H1 (cell line): ENCODE results near the gene FABP7. TPM values are rescaled to one million over a fixed set of nuclear protein-coding genes. Genes with fewer than 3 reads are reported as not detected.
A peak's percentile ranks its signal among the peaks of the same experiment; 100 is the strongest.

Experiments
- CTCF ChIA-PET: fragments of 300-600 bp; sonication (Branson Sonifier 250); formaldehyde crosslinking; loops from one replicate; lab custom pipeline; 2021; ENCODE audit not compliant: partially characterized antibody; lab: Charles Lee
- POLR2A ChIA-PET: fragments of 300-600 bp; sonication (Branson Sonifier 250); formaldehyde crosslinking; loops from one replicate; lab custom pipeline; 2021; ENCODE audit warnings: inconsistent platforms; ENCODE audit not compliant: partially characterized antibody; lab: Charles Lee
- DNase-seq, 2 experiments: peaks; one replicate each; pipeline versions ENCODE4 v3.0.0 to v3.0.0-alpha.2; 2010 to 2022; ENCODE audit warnings: low spot score in 2 of 2, low read depth in 1 of 2, mixed read lengths in 1 of 2
- FAIRE-seq: peaks from 2 replicates; lab custom pipeline; 2011; peaks lifted over from hg19 to GRCh38; lab: Jason Lieb, UNC
- H2AFZ ChIP-seq: 2 replicates; pipeline ENCODE4 v1.8.1; 2012; ENCODE audit warnings: low read length, inconsistent platforms
- H2AK5ac ChIP-seq: 2 replicates; pipeline ENCODE4 v1.6.1; 2013; ENCODE audit warnings: low read depth, low read length
- H2BK120ac ChIP-seq: replicated peaks from 2 replicates; pipeline ENCODE3; 2013; ENCODE audit warnings: low read depth, low read length, inconsistent platforms
- H2BK12ac ChIP-seq: 2 replicates; pipeline ENCODE4 v1.6.1; 2013; ENCODE audit warnings: low read depth, low read length
- H2BK15ac ChIP-seq: 2 replicates; pipeline ENCODE4 v1.6.1; 2013; ENCODE audit warnings: low read length
- H2BK20ac ChIP-seq: 2 replicates; pipeline ENCODE4 v1.6.1; 2013; ENCODE audit warnings: low read length
- H2BK5ac ChIP-seq: 2 replicates; pipeline ENCODE4 v1.6.1; 2013; ENCODE audit warnings: low read depth, low read length
- H3K14ac ChIP-seq: 2 replicates; pipeline ENCODE4 v1.6.1; 2013; ENCODE audit warnings: inconsistent platforms; ENCODE audit not compliant: insufficient read length
- H3K18ac ChIP-seq: 2 replicates; pipeline ENCODE4 v1.6.1; 2013; ENCODE audit warnings: low read length; ENCODE audit errors: extremely low read depth
- H3K23ac ChIP-seq: 2 replicates; pipeline ENCODE4 v1.6.1; 2013; ENCODE audit warnings: inconsistent platforms; ENCODE audit not compliant: insufficient read length
- H3K23me2 ChIP-seq: 2 replicates; pipeline ENCODE4 v1.6.1; 2013; ENCODE audit warnings: low read depth, low read length
- H3K27ac ChIP-seq: 2 replicates; pipeline ENCODE4 v1.6.1; 2011; ENCODE audit warnings: low read depth, low read length, inconsistent platforms
- H3K27me3 ChIP-seq, 4 experiments: replicated peaks in 1 of 4; 1 replicate in 1 of 4; 2 replicates in 3 of 4; pipeline versions ENCODE4 v1.6.1 to v1.8.1; 2011 to 2013; ENCODE audit warnings: low read length in 3 of 4, mild to moderate bottlenecking in 3 of 4, inconsistent platforms in 2 of 4, mixed read lengths in 2 of 4, moderate library complexity in 1 of 4; ENCODE audit not compliant: control insufficient read depth in 3 of 4, insufficient read depth in 3 of 4; ENCODE audit errors: extremely low read depth in 1 of 4
- H3K36me3 ChIP-seq, 4 experiments: 2 replicates each; pipeline versions ENCODE4 v1.6.1 to v1.8.1; 2011 to 2013; ENCODE audit warnings: mild to moderate bottlenecking in 4 of 4, low read length in 3 of 4, moderate library complexity in 2 of 4, control low read depth in 1 of 4, inconsistent platforms in 1 of 4; ENCODE audit not compliant: insufficient read depth in 4 of 4, control insufficient read depth in 2 of 4
- H3K4ac ChIP-seq: replicated peaks from 2 replicates; pipeline ENCODE3; 2013; ENCODE audit warnings: low read length, low read depth, mixed read lengths, inconsistent platforms; ENCODE audit not compliant: insufficient read length
- H3K4me1 ChIP-seq, 4 experiments: replicated peaks in 1 of 4; 1 replicate in 1 of 4; 2 replicates in 3 of 4; pipeline versions ENCODE4 v1.6.1 to v1.8.1; 2011 to 2013; ENCODE audit warnings: low read length in 3 of 4, inconsistent platforms in 2 of 4, mixed read lengths in 1 of 4; ENCODE audit not compliant: insufficient read depth in 4 of 4, control insufficient read depth in 3 of 4
- H3K4me2 ChIP-seq, 2 experiments: 2 replicates each; pipeline versions ENCODE4 v1.6.1 to v1.8.1; 2011 to 2013; ENCODE audit warnings: low read depth in 2 of 2, low read length in 2 of 2, control low read depth in 1 of 2, inconsistent platforms in 1 of 2, mild to moderate bottlenecking in 1 of 2; ENCODE audit not compliant: insufficient read depth in 1 of 2
- H3K4me3 ChIP-seq, 4 experiments: fragments of 200-600, 300-600 bp in 1 of 4; sonication (generic), shearing (Covaris generic), sonication (Bioruptor Twin) in 1 of 4; 2 replicates each; pipeline versions ENCODE4 v1.5.1 to v1.8.1; 2011 to 2016; ENCODE audit warnings: low read length in 4 of 4, low read depth in 3 of 4, control low read depth in 2 of 4, inconsistent platforms in 2 of 4, mild to moderate bottlenecking in 2 of 4, mixed read lengths in 1 of 4, moderate library complexity in 1 of 4; ENCODE audit not compliant: insufficient read depth in 2 of 4; ENCODE audit errors: extremely low read depth in 1 of 4
- H3K56ac ChIP-seq: replicated peaks from 2 replicates; pipeline ENCODE3; 2013; ENCODE audit warnings: low read depth, mild to moderate bottlenecking, mixed read lengths, low read length, inconsistent platforms; ENCODE audit not compliant: insufficient read length
- H3K79me1 ChIP-seq: 2 replicates; pipeline ENCODE4 v1.6.1; 2013; ENCODE audit warnings: low read depth, low read length, control low read depth
- H3K79me2 ChIP-seq, 2 experiments: 2 replicates each; pipeline versions ENCODE4 v1.6.1 to v1.8.1; 2012 to 2013; ENCODE audit warnings: low read length in 2 of 2, mild to moderate bottlenecking in 2 of 2, inconsistent platforms in 1 of 2; ENCODE audit not compliant: insufficient read depth in 2 of 2, control insufficient read depth in 1 of 2
- H3K9ac ChIP-seq, 4 experiments: replicated peaks in 1 of 4; 1 replicate in 1 of 4; 2 replicates in 3 of 4; pipeline versions ENCODE4 v1.6.1 to v1.8.1; 2011 to 2013; ENCODE audit warnings: low read depth in 3 of 4, low read length in 3 of 4, control low read depth in 2 of 4, mild to moderate bottlenecking in 2 of 4, moderate library complexity in 2 of 4, inconsistent platforms in 1 of 4; ENCODE audit errors: extremely low read depth in 1 of 4
- H3K9me3 ChIP-seq, 2 experiments: 2 replicates each; pipeline versions ENCODE4 v1.6.1 to v1.8.1; 2012 to 2013; ENCODE audit warnings: mild to moderate bottlenecking in 2 of 2, moderate library complexity in 2 of 2, control low read depth in 1 of 2, inconsistent platforms in 1 of 2, low read depth in 1 of 2, low read length in 1 of 2, mixed read lengths in 1 of 2; ENCODE audit not compliant: insufficient read depth in 2 of 2
- H4K20me1 ChIP-seq, 2 experiments: replicated peaks in 1 of 2; 2 replicates each; pipeline versions ENCODE3 to v1.8.1; 2011 to 2013; ENCODE audit warnings: inconsistent platforms in 2 of 2, low read length in 2 of 2, mild to moderate bottlenecking in 1 of 2; ENCODE audit not compliant: insufficient read depth in 2 of 2, control insufficient read depth in 1 of 2
- H4K5ac ChIP-seq: 2 replicates; pipeline ENCODE4 v1.6.1; 2013; ENCODE audit warnings: low read length, low read depth, mixed read lengths, inconsistent platforms; ENCODE audit not compliant: insufficient read length
- H4K8ac ChIP-seq: 2 replicates; pipeline ENCODE4 v1.8.0; 2013; ENCODE audit warnings: mild to moderate bottlenecking, moderate library complexity, low read length, inconsistent platforms; ENCODE audit not compliant: insufficient read depth; ENCODE audit errors: extremely low read depth
- H4K91ac ChIP-seq: replicated peaks from 2 replicates; pipeline ENCODE3; 2013; ENCODE audit warnings: low read length, mixed read lengths, inconsistent platforms; ENCODE audit not compliant: insufficient read length
- BRCA1 ChIP-seq: IDR thresholded peaks from 2 replicates; pipeline ENCODE4 v1.6.1; 2012; ENCODE audit warnings: low read depth, low read length, improper control_type of control experiment
- CTBP2 ChIP-seq: IDR thresholded peaks from 2 replicates; pipeline ENCODE4 v1.7.0; 2011; ENCODE audit warnings: borderline replicate concordance, mild to moderate bottlenecking, moderate library complexity, mixed read lengths, low read length; ENCODE audit not compliant: insufficient read depth, insufficient read length
- JUN ChIP-seq: IDR thresholded peaks from 2 replicates; pipeline ENCODE4 v1.6.1; 2011; ENCODE audit warnings: low read depth, mild to moderate bottlenecking, improper control_type of control experiment, low read length
- MAX ChIP-seq: IDR thresholded peaks from 2 replicates; pipeline ENCODE4 v1.6.1; 2012; ENCODE audit warnings: inconsistent platforms
- WGBS, 2 experiments: shearing (Covaris generic) in 1 of 2; methylation state at CpG; one replicate each; pipeline versions ENCODE4 v1.1.6 to v1.1.7; 2013 to 2015; ENCODE audit warnings: low lambda C conversion rate in 2 of 2, mixed read lengths in 2 of 2, inconsistent platforms in 1 of 2, low coverage in 1 of 2, missing lambda C conversion rate in 1 of 2; ENCODE audit not compliant: insufficient replicate concordance in 2 of 2, insufficient coverage in 1 of 2, insufficient read length in 1 of 2; ENCODE audit errors: extremely low coverage in 1 of 2, missing lambda C conversion rate in 1 of 2; 5-methylcytosine and 5-hydroxymethylcytosine counted together
- polyA plus RNA-seq, 7 experiments: library from polyadenylated mRNA; depleted of rRNA in 3 of 7; stranded (reverse) in 5 of 7; unstranded in 2 of 7; fragments of >200 nt in 5 of 7; fragments of 200-250 nt in 2 of 7; gene quantifications; 1 replicate in 5 of 7; 2 replicates in 1 of 7; 4 replicates in 1 of 7; pipeline versions ENCODE4 v1.2.1 to v1.2.3, GENCODE V29; 2011 to 2013; ENCODE audit warnings: missing spikeins in 2 of 7, mixed read lengths in 2 of 7
- total RNA-seq: library from RNA; stranded (reverse); fragmentation: NEBNext Ultra II Directional; extraction: Animal tissue kit (Norgen Biotek cat#: 25700); gene quantifications from 2 replicates; pipeline ENCODE4 v1.2.1, GENCODE V29; 2021

Gene FABP7
- total and polyA plus RNA-seq, 2 of the 8 experiments (the other 6 are each of a cell fraction or from before 2014, with no cell fraction given), result 10.6 to 13.1 TPM

GRCh38 chr6:122754191-122754731, 25.3 kb upstream of the FABP7 start:
- no peak overlapping the region for H3K9ac ChIP-seq
- POLR2A ChIA-PET, result no interaction called here
- no peak overlapping the region for H4K8ac ChIP-seq
- H2AK5ac ChIP-seq, result no peak overlapping the region; the same call in 1 of the 2 replicates
- H2BK120ac ChIP-seq, result no peak overlapping the region
- no peaks in the 10 kb centered on the region for H3K79me2 ChIP-seq
- H3K23ac ChIP-seq, result no peak overlapping the region
- no peak overlapping the region for H3K56ac ChIP-seq
- H2BK12ac ChIP-seq, result no peak overlapping the region
- peaks cover 0 to 4% (median 1%) of the 10 kb centered on the region in 4 experiments; a peak in 1 of 7 replicates for H3K4me1 ChIP-seq
- no peak overlapping the region for H3K4ac ChIP-seq
- no peak overlapping the region for H3K14ac ChIP-seq
- H3K23me2 ChIP-seq, result no peaks in the 10 kb centered on the region
- CTCF ChIA-PET, result interaction anchor here (0.8 to 3.8 kb wide), 5 partner anchors 9 to 85 kb away, joined by 3 to 20 read pairs (median 4); partner anchors contain the start of gene SMPDL3A
- WGBS, 2 experiments, result 84% methylated on average over 5 of the region's 5 CpGs; no CpG with 5 or more reads in 1 of the 2 experiments
- no peak overlapping the region for H4K91ac ChIP-seq
- no peaks in the 10 kb centered on the region for H4K20me1 ChIP-seq
- no peak overlapping the region for H4K5ac ChIP-seq
- 0 out of 2 replicates have a peak overlapping the region, but pooled peaks have one; percentile 56 for H2BK20ac ChIP-seq
- FAIRE-seq (no peak), DNase-seq (no peak)
- no peak overlapping the region for H3K27ac ChIP-seq
- H3K18ac ChIP-seq, result no peak overlapping the region
- H2BK15ac ChIP-seq, result no peak overlapping the region
- H3K4me2 ChIP-seq, result no peak overlapping the region; a peak in 1 of 4 replicates
- no peak overlapping the region for H3K4me3 ChIP-seq
- H2BK5ac ChIP-seq, result no peak overlapping the region
- no peak overlapping the region for H2AFZ ChIP-seq
- H3K9me3 ChIP-seq, result 0 out of 4 replicates have a peak, but pooled peaks cover 0 to under 1% of the 10 kb centered on the region in 2 experiments
- H3K79me1 ChIP-seq, result no peaks in the 10 kb centered on the region
- TF ChIP-seq MAX, result no peak
- no peak for TF ChIP-seq BRCA1
- no peak for TF ChIP-seq CTBP2
- TF ChIP-seq JUN, result no peak
- no peaks in the 10 kb centered on the region for H3K36me3 ChIP-seq
- 0 out of 7 replicates have a peak, but pooled peaks cover 0 to 1% (median 0%) of the 10 kb centered on the region in 4 experiments for H3K27me3 ChIP-seq
